Pancreas (tissue), 10 donors: ENCODE data around the gene FAM53B. TPM values are rescaled to one million over a fixed set of nuclear protein-coding genes. Genes with fewer than 3 reads are reported as not detected.

ENCODE experiments used
- ATAC-seq, 4 donors: fragments of 200-7000 bp; cut with Tn5 transposase; one replicate each; pipeline versions ENCODE4 v1.8.0 to v1.9.1; 2020; ENCODE audit warnings: mild to moderate bottlenecking in 4 of 4, moderate library complexity in 4 of 4
- DNase-seq, 6 donors: peaks; one replicate each; pipeline ENCODE4 v3.0.0-alpha.2; 2020
- FAIRE-seq: peaks from 2 replicates; lab custom pipeline; 2012; peaks lifted over from hg19 to GRCh38; lab: Jason Lieb, UNC
- H3K27ac ChIP-seq, 4 donors: fragments of 200-600 bp; sonication (generic); 1 replicate in 3 of 4; 2 replicates in 1 of 4; pipeline versions ENCODE4 v1.5.0 to v1.8.0; 2020
- H3K27me3 ChIP-seq, 4 donors: fragments of 200-600 bp; one replicate each; pipeline ENCODE4 v1.8.0; 2021
- H3K36me3 ChIP-seq, 3 donors: fragments of 200-600 bp; sonication (generic) in 1 of 3; one replicate each; pipeline versions ENCODE4 v1.5.0 to v1.8.0; 2020 to 2021
- H3K4me1 ChIP-seq, 3 donors: fragments of 200-600 bp; one replicate each; pipeline ENCODE4 v1.8.0; 2021
- H3K4me3 ChIP-seq, 4 donors: fragments of 200-600 bp; sonication (generic) in 2 of 4; one replicate each; pipeline versions ENCODE4 v1.5.0 to v1.8.0; 2020 to 2021
- H3K9me3 ChIP-seq, 4 donors: fragments of 200-600 bp; one replicate each; pipeline ENCODE4 v1.8.0; 2021
- CTCF ChIP-seq, 4 donors: fragments of 200-600 bp; sonication (generic) in 3 of 4; IDR thresholded peaks; one replicate each; pipeline versions ENCODE4 v1.5.0 to v1.8.0; 2021; ENCODE audit warnings: antibody characterized with exemption in 4 of 4
- WGBS, 2 donors: extraction: QIAGEN DNeasy Blood & Tissue Kit; methylation state at CpG; one replicate each; pipeline ENCODE4 v1.1.7; 2013; 5-methylcytosine and 5-hydroxymethylcytosine counted together
- intact Hi-C, 3 donors: fragments of 100-400 bp; cut with DNase I; formaldehyde crosslinking; loops; one replicate each; pipeline versions ENCODE4 v1.11.1 to v1.14.2; 2022
- polyA plus RNA-seq, 2 donors: library from polyadenylated mRNA; stranded (reverse); fragments of 200-250 nt; gene quantifications; one replicate each; pipeline ENCODE4 v1.2.3, GENCODE V29; 2013
- total RNA-seq, 6 donors: library from RNA; stranded (reverse); fragmentation: NEBNext Ultra II Directional in 4 of 6; extraction: Animal tissue kit (Norgen Biotek cat#: 25700) in 4 of 6; gene quantifications; one replicate each; pipeline versions ENCODE4 v1.2.1 to v1.2.4, GENCODE V29; 2021 to 2023
- donor health status: healthy with polysubstance abuse.
- donor health status: DM: no; HTN: no; CAD: no; lungs with moderate emphysema.
- donor health status: DM: no; HTN: no; CAD: no.
- donor health status: control.
- donor health status: control.
- donor health status: Bipolar disorder and iron deficiency.
- donor health status: DM: yes; HTN: yes; CAD: no.
- donor health status: DM: no; HTN: no; CAD: no.
- donor health status: DM: no; HTN: no; CAD: no.
- donor health status: DM: yes; HTN: yes; CAD: no.

FAM53B gene
- total and polyA plus RNA-seq, 8 donors, result 5.3 to 16.4 (median 8.5) TPM

- no peaks in the 10 kb centered on the region for H3K36me3 ChIP-seq
- H3K9me3 ChIP-seq, result no peaks in the 10 kb centered on the region
- H3K4me3 ChIP-seq, result no peak overlapping the region
- H3K27me3 ChIP-seq, result no peaks in the 10 kb centered on the region
- FAIRE-seq, result no peak
- ATAC-seq, result peak in 3 of 4 donors; percentile 11 to 64 (median 60)
- H3K27ac ChIP-seq, result peak overlapping the region in 1 of 4 donors; percentile 25
- intact Hi-C loops, result no loop called here
- no peak for DNase-seq
- no peak for TF ChIP-seq CTCF (IDR thresholded peaks at IDR 0.05)
- 54 to 57% methylated on average over 13 of the region's 13 CpGs for whole genome bisulfite sequencing, 2 donors
- peaks cover 0 to 4% (median 0%) of the 10 kb centered on the region in 3 donors for H3K4me1 ChIP-seq
Measured at GRCh38 chr10:124626759-124627380, 117.3 kb downstream of the FAM53B start.

- DNase-seq, result no peak
- no peak for FAIRE-seq
- H3K4me1 ChIP-seq, result no peaks in the 10 kb centered on the region
- H3K9me3 ChIP-seq, result no peaks in the 10 kb centered on the region
- H3K27me3 ChIP-seq, result no peaks in the 10 kb centered on the region
- 86 to 87% methylated on average over 23 of the region's 23 CpGs for WGBS, 2 donors
- TF ChIP-seq CTCF (IDR thresholded peaks at IDR 0.05), result no peak
- H3K27ac ChIP-seq, result no peak overlapping the region
- H3K36me3 ChIP-seq, result no peaks in the 10 kb centered on the region
- peak in 1 of 4 donors; percentile 28 for ATAC-seq
- intact Hi-C loops, result no loop called here
- H3K4me3 ChIP-seq, result no peak overlapping the region
Measured at GRCh38 chr10:124625831-124626238, 118.3 kb downstream of the FAM53B start.

- Histone ChIP-seq H3K4me1 (no peaks in the 10 kb centered on the region), H3K9me3 (no peaks in the 10 kb centered on the region), H3K27me3 (no peaks in the 10 kb centered on the region), H3K27ac (no peak overlapping the region), H3K4me3 (no peak overlapping the region), H3K36me3 (no peaks in the 10 kb centered on the region)
- TF ChIP-seq CTCF (IDR thresholded peaks at IDR 0.05), result no peak
- intact Hi-C loops, result no loop called here
- FAIRE-seq, result no peak
- 95% methylated on average over 16 of the region's 16 CpGs for WGBS, 2 donors
- DNase-seq, result no peak
- ATAC-seq, result no peak
Measured at GRCh38 chr10:124624895-124625294, 119.3 kb downstream of the FAM53B start.

GRCh38 chr10:124624466-124624865, 119.7 kb downstream of the FAM53B start:
- H3K36me3 ChIP-seq, result no peaks in the 10 kb centered on the region
- FAIRE-seq (no peak), DNase-seq (no peak), ATAC-seq (no peak)
- WGBS, 2 donors, result 97% methylated on average over 9 of the region's 9 CpGs
- no peaks in the 10 kb centered on the region for H3K4me1 ChIP-seq
- intact Hi-C loops, result no loop called here
- no peak overlapping the region for H3K4me3 ChIP-seq
- H3K27me3 ChIP-seq, result no peaks in the 10 kb centered on the region
- no peaks in the 10 kb centered on the region for H3K9me3 ChIP-seq
- H3K27ac ChIP-seq, result no peak overlapping the region
- no peak for TF ChIP-seq CTCF (IDR thresholded peaks at IDR 0.05)

GRCh38 chr10:124624006-124624405, 120.2 kb downstream of the FAM53B start:
- Histone ChIP-seq H3K27ac (no peak overlapping the region), H3K36me3 (no peaks in the 10 kb centered on the region), H3K27me3 (no peaks in the 10 kb centered on the region), H3K4me3 (no peak overlapping the region), H3K9me3 (no peaks in the 10 kb centered on the region), H3K4me1 (no peaks in the 10 kb centered on the region)
- DNase-seq (no peak), ATAC-seq (no peak), FAIRE-seq (no peak)
- intact Hi-C loops, result no loop called here
- TF ChIP-seq CTCF (IDR thresholded peaks at IDR 0.05), result no peak
- WGBS, 2 donors, result 95 to 96% methylated on average over 13 of the region's 13 CpGs
